Measurements from ENCODE around the gene P2RX1. TPM values are rescaled to one million over a fixed set of nuclear protein-coding genes. Genes with fewer than 3 reads are reported as not detected.

The P2RX1 gene
- total RNA-seq, 1 donor from 2014 or later, result 4.2 TPM

GRCh38 chr17:3911271-3912053, 4.8 kb downstream of the P2RX1 start:
- no peaks in the 10 kb centered on the region for H3K36me3 ChIP-seq
- no peak overlapping the region for H3K27ac ChIP-seq
- DNase-seq (ENCODE audit: extremely low spot score in 2 of 2), result no peak
- H3K4me1 ChIP-seq, result peaks cover 17% of the 10 kb centered on the region
- intact Hi-C loops (cut with DNase I), result no loop called here
- no peaks in the 10 kb centered on the region for H3K9me3 ChIP-seq
- H3K27me3 ChIP-seq, result no peaks in the 10 kb centered on the region
- H3K4me3 ChIP-seq, result no peak overlapping the region
- TF ChIP-seq POLR2AphosphoS5 (IDR thresholded peaks at IDR 0.05; ENCODE audit: insufficient read depth in 1 of 2, low read depth in 1 of 2) (no peak), POLR2A (IDR thresholded peaks at IDR 0.05) (no peak)
- TF ChIP-seq, protein P1, sequence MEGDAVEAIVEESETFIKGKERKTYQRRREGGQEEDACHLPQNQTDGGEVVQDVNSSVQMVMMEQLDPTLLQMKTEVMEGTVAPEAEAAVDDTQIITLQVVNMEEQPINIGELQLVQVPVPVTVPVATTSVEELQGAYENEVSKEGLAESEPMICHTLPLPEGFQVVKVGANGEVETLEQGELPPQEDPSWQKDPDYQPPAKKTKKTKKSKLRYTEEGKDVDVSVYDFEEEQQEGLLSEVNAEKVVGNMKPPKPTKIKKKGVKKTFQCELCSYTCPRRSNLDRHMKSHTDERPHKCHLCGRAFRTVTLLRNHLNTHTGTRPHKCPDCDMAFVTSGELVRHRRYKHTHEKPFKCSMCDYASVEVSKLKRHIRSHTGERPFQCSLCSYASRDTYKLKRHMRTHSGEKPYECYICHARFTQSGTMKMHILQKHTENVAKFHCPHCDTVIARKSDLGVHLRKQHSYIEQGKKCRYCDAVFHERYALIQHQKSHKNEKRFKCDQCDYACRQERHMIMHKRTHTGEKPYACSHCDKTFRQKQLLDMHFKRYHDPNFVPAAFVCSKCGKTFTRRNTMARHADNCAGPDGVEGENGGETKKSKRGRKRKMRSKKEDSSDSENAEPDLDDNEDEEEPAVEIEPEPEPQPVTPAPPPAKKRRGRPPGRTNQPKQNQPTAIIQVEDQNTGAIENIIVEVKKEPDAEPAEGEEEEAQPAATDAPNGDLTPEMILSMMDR (IDR thresholded peaks at IDR 0.05), result no peak

- no peaks in the 10 kb centered on the region for H3K27me3 ChIP-seq
- no peak overlapping the region for H3K27ac ChIP-seq
- no peaks in the 10 kb centered on the region for H3K36me3 ChIP-seq
- no peak for DNase-seq (ENCODE audit: extremely low spot score in 2 of 2)
- intact Hi-C loops (cut with DNase I), result no loop called here
- H3K4me3 ChIP-seq, result no peak overlapping the region
- no peaks in the 10 kb centered on the region for H3K9me3 ChIP-seq
- H3K4me1 ChIP-seq, result peaks cover 12% of the 10 kb centered on the region
- TF ChIP-seq, protein P1 (IDR thresholded peaks at IDR 0.05), result no peak
- no peak for TF ChIP-seq POLR2A (IDR thresholded peaks at IDR 0.05)
- no peak for TF ChIP-seq POLR2AphosphoS5 (IDR thresholded peaks at IDR 0.05; ENCODE audit: insufficient read depth in 1 of 2, low read depth in 1 of 2)
Measured at GRCh38 chr17:3910420-3911270, 5.6 kb downstream of the P2RX1 start.

DNA sequence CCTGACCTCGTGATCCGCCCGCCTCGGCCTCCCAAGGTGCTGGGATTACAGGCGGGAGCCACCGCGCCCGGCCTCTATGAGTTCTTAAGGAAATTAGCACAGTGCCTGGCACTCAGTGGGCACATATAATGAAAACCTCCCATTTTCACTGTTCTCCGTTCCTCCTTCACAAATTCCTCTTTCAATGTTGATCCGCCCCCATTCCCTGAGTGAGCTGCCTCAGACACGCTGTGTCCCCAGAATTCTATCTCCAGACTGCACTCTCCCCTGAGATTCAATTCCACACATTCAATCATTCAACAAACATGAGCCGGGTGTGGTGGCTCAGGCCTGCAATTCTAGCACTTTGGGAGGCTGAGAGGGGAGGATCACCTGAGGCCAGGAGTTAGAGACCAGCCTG, 7.0 kb downstream of the P2RX1 start:
- Histone ChIP-seq H3K9me3 (no peaks in the 10 kb centered on the region), H3K27me3 (no peaks in the 10 kb centered on the region), H3K27ac (no peak overlapping the region), H3K36me3 (no peaks in the 10 kb centered on the region), H3K4me3 (no peak overlapping the region), H3K4me1 (peaks cover 12% of the 10 kb centered on the region)
- intact Hi-C loops (cut with DNase I), result no loop called here
- TF ChIP-seq POLR2AphosphoS5 (IDR thresholded peaks at IDR 0.05; ENCODE audit: insufficient read depth in 1 of 2, low read depth in 1 of 2) (no peak), POLR2A (IDR thresholded peaks at IDR 0.05) (no peak)
- TF ChIP-seq, protein P1 (IDR thresholded peaks at IDR 0.05), result no peak
- no peak for DNase-seq (ENCODE audit: extremely low spot score in 2 of 2)

- H3K27me3 ChIP-seq, result no peaks in the 10 kb centered on the region
- no peak overlapping the region for H3K27ac ChIP-seq
- no peak overlapping the region for H3K4me3 ChIP-seq
- TF ChIP-seq POLR2A (IDR thresholded peaks at IDR 0.05) (no peak), POLR2AphosphoS5 (IDR thresholded peaks at IDR 0.05; ENCODE audit: insufficient read depth in 1 of 2, low read depth in 1 of 2) (no peak)
- TF ChIP-seq, protein P1 (IDR thresholded peaks at IDR 0.05), result no peak
- H3K4me1 ChIP-seq, result peaks cover 5% of the 10 kb centered on the region
- DNase-seq (ENCODE audit: extremely low spot score in 2 of 2), result no peak
- H3K9me3 ChIP-seq, result no peaks in the 10 kb centered on the region
- H3K36me3 ChIP-seq, result no peaks in the 10 kb centered on the region
- intact Hi-C loops (cut with DNase I), result no loop called here
Measured at GRCh38 chr17:3907483-3908216, 8.6 kb downstream of the P2RX1 start.

Measured in vagina (tissue), 2 donors.